HCT116 (cell line): ENCODE data around the gene ID1.

Source experiments
- CEBPB ChIP-seq: IDR thresholded peaks from 2 replicates; pipeline ENCODE4 v1.6.1; 2012; ENCODE audit warnings: low read depth
- EZH2 ChIP-seq: fragments of 200-600 bp; sonication (generic); IDR thresholded peaks from 2 replicates; pipeline ENCODE4 v1.6.1; 2017; ENCODE audit warnings: antibody characterized with exemption, mixed run types
- EZH2phosphoT487 ChIP-seq: fragments of 200-600 bp; IDR thresholded peaks from 2 replicates; pipeline ENCODE4 v1.6.1; 2018; ENCODE audit warnings: antibody characterized with exemption, borderline replicate concordance
- POLR2A ChIP-seq: IDR thresholded peaks from 2 replicates; pipeline ENCODE4 v1.7.0; 2011; ENCODE audit warnings: borderline replicate concordance; ENCODE audit not compliant: insufficient read depth, insufficient read length; ENCODE audit errors: extremely low read depth
- POLR2AphosphoS5 ChIP-seq: IDR thresholded peaks from 2 replicates; pipeline ENCODE4 v1.6.1; 2011; ENCODE audit warnings: mild to moderate bottlenecking, low read depth, low read length, moderate library complexity
- YY1 ChIP-seq: IDR thresholded peaks from 2 replicates; pipeline ENCODE4 v1.6.1; 2011; ENCODE audit warnings: low read length, low read depth, moderate library complexity, mild to moderate bottlenecking; ENCODE audit not compliant: insufficient replicate concordance; ENCODE audit errors: extremely low read depth
- ZNF274 ChIP-seq: fragments of 200-500 bp; sonication (Bioruptor generic); IDR thresholded peaks from 2 replicates; pipeline ENCODE4 v1.6.1; 2014; ENCODE audit warnings: mild to moderate bottlenecking, low read depth, low read length, inconsistent platforms
- TF ChIP-seq, protein P1 (sequence below), 3 experiments: fragments of 200-600 bp in 1 of 3; sonication (generic) in 1 of 3; IDR thresholded peaks in 2 of 3; conservative IDR thresholded peaks in 1 of 3; 2 replicates each; pipeline ENCODE4 v1.5.1; 2012 to 2017; ENCODE audit warnings: low read depth in 2 of 3, low read length in 2 of 3, antibody characterized with exemption in 1 of 3, borderline replicate concordance in 1 of 3, control low read depth in 1 of 3, mild to moderate bottlenecking in 1 of 3, mixed read lengths in 1 of 3, mixed run types in 1 of 3, moderate library complexity in 1 of 3; ENCODE audit not compliant: insufficient read depth in 1 of 3
- TF ChIP-seq, protein P2 (sequence below): IDR thresholded peaks from 2 replicates; pipeline ENCODE4 v1.6.1; 2012; ENCODE audit warnings: low read depth
- TF ChIP-seq, protein P3 (sequence below): IDR thresholded peaks from 2 replicates; pipeline ENCODE4 v1.6.1; 2012

DNA sequence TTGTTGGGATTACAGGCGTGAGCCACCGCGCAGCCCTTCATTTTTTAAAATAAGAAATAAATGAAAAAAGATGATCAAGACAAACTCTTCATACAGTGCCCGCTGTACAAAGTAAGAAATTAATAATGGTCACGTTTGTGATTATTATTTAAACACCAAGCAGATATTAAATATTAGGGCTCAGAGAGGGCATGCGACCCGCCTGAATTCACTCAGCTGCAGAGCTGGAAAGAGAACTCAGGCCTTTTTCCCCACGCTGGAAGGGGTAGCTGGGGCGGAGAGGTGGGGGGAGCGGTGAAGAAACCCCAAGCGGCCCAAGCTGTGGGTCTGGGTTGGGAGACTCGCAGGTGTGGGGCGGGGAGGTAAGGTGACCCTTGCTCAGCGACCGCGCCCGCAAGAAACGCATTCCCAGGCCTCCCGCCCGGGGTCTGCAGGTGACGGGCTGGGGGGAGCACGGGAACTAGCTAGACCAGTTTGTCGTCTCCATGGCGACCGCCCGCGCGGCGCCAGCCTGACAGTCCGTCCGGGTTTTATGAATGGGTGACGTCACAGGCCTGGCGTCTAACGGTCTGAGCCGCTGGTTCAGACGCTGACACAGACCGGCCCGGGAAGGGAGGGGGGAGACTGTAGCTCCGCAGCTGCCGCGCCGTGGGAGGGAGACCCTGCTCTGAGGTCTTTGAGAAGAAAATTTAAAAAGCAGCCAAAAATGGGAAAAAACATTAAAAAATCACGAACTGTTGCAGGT lies 1.1 kb upstream of the ID1 start:
- TF ChIP-seq, protein P1, sequence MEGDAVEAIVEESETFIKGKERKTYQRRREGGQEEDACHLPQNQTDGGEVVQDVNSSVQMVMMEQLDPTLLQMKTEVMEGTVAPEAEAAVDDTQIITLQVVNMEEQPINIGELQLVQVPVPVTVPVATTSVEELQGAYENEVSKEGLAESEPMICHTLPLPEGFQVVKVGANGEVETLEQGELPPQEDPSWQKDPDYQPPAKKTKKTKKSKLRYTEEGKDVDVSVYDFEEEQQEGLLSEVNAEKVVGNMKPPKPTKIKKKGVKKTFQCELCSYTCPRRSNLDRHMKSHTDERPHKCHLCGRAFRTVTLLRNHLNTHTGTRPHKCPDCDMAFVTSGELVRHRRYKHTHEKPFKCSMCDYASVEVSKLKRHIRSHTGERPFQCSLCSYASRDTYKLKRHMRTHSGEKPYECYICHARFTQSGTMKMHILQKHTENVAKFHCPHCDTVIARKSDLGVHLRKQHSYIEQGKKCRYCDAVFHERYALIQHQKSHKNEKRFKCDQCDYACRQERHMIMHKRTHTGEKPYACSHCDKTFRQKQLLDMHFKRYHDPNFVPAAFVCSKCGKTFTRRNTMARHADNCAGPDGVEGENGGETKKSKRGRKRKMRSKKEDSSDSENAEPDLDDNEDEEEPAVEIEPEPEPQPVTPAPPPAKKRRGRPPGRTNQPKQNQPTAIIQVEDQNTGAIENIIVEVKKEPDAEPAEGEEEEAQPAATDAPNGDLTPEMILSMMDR (IDR thresholded peaks at IDR 0.05 in 2 of 3, conservative IDR thresholded peaks at IDR 0.05 in 1 of 3; ENCODE audit: borderline replicate concordance in 1 of 3, insufficient read depth in 1 of 3, low read depth in 2 of 3, low read length in 2 of 3) = no peak
- TF ChIP-seq, protein P2, sequence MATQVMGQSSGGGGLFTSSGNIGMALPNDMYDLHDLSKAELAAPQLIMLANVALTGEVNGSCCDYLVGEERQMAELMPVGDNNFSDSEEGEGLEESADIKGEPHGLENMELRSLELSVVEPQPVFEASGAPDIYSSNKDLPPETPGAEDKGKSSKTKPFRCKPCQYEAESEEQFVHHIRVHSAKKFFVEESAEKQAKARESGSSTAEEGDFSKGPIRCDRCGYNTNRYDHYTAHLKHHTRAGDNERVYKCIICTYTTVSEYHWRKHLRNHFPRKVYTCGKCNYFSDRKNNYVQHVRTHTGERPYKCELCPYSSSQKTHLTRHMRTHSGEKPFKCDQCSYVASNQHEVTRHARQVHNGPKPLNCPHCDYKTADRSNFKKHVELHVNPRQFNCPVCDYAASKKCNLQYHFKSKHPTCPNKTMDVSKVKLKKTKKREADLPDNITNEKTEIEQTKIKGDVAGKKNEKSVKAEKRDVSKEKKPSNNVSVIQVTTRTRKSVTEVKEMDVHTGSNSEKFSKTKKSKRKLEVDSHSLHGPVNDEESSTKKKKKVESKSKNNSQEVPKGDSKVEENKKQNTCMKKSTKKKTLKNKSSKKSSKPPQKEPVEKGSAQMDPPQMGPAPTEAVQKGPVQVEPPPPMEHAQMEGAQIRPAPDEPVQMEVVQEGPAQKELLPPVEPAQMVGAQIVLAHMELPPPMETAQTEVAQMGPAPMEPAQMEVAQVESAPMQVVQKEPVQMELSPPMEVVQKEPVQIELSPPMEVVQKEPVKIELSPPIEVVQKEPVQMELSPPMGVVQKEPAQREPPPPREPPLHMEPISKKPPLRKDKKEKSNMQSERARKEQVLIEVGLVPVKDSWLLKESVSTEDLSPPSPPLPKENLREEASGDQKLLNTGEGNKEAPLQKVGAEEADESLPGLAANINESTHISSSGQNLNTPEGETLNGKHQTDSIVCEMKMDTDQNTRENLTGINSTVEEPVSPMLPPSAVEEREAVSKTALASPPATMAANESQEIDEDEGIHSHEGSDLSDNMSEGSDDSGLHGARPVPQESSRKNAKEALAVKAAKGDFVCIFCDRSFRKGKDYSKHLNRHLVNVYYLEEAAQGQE = no peak
- TF ChIP-seq EZH2 = no peak
- TF ChIP-seq, protein P3, sequence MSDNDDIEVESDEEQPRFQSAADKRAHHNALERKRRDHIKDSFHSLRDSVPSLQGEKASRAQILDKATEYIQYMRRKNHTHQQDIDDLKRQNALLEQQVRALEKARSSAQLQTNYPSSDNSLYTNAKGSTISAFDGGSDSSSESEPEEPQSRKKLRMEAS = no peak
- no peak for TF ChIP-seq ZNF274
- no peak for TF ChIP-seq POLR2A
- TF ChIP-seq POLR2AphosphoS5 = peak; percentile 92
- no peak for TF ChIP-seq EZH2phosphoT487
- no peak for TF ChIP-seq CEBPB
- TF ChIP-seq YY1 = peak; percentile 11
